Amygdala (tissue), 56 donors: ENCODE results near the gene FGFBP3.
"Not testable (repeated sequence)": the region's sequence is repeated elsewhere in the genome, so short reads cannot be mapped to it uniquely, and the experiment has no call there.

Experiments
- DNase-seq, 56 donors: peaks; one replicate each; lab custom pipeline; 2025; lab: John Stamatoyannopoulos, UW

FGFBP3 gene

DNA sequence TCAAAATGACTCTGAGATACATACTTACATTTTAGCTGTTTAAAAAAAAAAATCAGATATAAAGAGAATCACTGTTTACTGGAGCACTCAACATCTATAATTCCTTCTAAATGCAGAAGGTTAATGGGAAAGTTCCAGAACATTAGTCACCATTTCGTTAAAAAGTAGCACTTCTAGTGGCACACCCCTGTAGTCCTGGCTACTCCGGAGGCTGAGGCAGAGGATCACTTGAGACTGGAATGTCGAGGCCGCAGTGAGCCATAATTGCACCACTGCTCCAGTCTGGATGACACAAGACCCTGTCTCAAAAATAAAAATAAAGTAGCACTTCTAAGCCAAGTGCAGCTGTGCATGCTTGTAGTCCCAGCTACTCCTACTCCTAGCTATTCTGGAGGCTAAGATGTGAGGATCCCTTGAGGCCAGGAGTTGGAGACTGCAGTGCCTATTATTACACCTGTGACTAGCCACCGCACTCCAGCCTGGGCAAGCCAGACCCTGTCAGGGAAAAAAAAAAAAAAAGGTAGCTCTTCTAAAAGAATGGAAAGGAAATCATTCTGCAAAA lies 2.2 kb downstream of the FGFBP3 start:
- DNase-seq, result no peak

DNA sequence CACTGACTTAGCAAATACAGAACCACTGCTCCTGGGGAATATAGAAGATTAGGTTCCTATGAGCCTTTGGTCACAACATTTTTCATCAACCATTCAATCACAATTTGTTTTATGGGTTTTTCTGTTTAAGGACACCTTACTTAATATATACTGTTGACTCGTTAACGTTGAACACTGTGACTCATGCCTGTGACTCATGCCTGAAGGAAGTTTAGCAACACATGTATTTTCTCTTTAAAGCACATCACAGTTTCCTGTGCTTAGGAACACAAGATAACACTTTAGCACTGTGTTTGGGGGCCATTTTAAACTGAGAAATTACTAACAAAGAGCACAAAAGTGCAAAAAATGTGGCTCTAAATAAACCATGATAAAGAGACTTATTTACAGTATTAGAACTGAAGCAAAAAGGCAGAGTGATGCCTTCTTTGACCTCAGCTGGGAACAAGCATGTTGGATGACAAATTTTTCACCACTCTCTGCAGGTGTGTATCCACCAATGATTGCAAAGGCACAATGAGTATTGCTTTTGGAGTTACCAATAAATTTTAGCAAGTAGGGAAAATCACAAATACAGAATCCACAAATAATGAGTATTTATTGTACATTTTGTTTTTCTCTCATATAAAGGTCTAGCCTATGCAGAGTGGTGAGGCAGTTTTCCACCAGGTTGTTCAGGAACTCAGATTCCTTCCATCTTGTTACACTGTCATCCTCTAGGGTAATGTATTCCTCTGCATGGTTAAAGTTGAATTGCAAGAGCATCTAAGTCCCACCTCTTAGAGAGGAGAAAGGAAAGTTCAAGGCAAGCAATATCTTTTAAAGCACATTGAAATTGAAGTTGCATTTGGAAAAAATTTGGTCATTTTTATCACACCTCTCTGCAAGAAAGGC lies 7.3 kb downstream of the FGFBP3 start:
- DNase-seq, result peak in 2 of 56 donors; percentile 8 to 35

DNA sequence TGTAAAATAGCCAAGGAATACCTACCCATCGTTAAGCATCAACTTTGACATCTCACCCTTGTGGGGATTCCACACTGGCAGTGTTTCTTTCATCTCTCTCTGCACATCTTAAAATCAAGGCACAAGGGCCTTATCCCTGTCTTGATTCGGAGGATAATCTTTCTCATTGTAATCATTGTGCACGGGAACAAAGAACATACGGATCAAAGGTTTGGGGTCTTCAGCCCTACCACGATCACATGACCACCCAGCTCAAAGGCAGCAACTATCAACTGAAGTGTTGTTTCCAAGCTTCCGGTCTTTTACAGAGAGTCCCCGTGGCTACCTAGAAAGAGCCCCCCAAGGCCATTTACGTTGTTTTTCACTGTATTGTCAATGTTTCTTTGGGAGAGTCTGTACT lies 11.9 kb downstream of the FGFBP3 start:
- no peak for DNase-seq

DNA sequence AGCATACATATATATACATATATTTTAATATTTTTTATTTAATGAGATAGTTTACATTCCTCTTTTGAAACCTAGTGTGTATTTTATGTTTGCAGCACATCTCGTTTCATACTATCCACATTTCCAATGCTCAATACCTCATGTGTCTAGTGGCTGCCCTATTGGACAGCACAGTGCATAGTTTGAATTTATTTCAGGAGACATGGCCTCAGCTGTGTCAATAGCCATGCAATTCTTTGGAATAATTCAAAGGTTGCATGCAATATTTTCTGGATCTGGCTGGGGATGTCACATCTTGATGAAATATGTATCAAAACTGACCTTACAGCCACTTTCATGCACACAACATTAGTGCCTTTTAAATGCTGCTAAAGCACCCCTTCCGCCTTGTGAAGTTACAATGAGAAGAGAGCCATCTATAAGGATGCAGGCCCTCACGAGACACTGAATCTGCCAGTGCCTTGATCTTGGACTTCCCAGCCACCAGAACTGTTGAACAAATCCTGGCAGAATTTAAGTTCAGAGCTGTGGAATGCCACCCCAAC lies 13.0 kb downstream of the FGFBP3 start:
- no peak for DNase-seq

DNA sequence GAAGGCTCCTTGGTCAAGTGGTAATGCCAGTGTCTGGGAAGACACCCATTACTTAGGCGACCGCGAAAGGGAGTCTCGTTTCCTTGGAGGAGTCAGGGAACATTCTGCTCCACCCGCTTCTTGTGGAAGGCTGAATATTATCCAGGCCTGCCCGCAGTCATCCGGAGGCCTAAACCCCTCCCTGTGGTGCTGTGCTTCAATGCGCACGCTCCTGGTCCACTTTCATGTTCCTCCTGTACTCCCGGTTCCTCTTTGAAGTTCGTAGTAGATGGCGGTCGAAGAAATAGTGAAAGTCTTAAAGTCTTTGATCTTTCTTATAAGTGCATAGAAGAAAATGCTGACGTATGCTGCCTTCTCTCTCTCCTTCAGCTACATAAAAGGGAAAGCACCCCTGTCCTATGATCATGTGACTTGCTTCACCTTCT lies 15.0 kb downstream of the FGFBP3 start:
- DNase-seq, result not testable (repeated sequence)

DNA sequence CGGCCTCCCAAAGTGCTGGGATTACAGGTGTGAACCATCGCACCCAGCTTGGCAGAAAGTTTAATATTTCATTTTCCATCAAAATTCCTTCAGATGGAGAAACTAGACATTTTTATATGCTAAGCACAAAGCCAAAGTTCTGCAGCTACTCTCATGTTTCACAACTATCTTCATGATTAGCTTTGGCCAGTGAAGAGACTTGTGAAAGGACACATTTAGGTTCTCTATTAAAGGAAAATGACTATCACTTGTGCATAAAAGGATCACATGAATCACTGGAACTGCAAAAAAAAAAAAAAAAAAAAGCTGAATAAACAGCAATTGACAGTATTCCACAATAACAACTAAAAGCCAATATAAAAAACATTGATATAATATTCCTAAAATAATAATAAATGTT lies 16.2 kb downstream of the FGFBP3 start:
- DNase-seq, result no peak

DNA sequence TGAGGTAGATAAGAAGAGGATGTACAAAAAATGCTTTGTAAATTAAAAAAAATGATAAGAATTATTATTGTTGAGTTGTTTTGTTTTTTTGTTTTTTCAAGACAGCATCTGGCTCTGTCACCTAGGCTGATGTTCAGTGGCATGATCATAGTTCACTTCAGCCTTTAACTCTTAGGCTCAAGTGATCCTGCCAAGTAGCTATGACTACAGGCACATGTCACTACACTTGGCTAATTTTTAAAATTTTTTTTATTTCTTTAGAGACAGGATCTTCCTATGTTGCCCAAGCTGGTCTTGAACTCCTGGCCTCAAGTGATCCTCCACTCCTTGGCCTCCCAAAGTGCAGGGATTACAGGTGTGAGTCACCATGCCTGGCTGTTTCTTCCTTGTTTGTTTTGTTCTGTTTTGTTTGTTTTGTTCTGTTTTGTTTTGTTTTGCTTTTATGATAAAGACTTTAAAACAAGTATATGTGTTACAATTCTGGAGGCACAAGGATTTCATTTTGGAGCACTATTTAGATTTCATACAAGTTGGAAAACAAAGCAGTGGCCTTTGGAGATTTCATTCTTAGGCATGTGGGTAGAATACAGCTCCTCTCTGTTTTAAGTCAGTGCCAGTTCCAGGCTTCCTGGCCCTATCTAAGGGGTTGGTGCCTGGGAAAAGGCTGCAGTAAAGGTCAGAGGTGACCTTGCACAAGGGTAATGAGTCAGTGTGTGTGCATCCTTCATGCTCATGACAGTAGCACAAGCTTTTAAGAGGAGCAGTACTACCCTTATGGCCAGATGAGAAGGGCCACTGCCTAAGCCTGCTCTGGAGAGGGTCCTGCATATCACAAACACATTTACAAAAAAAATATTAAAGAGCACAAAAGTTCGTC lies 17.9 kb downstream of the FGFBP3 start:
- no peak for DNase-seq

DNA sequence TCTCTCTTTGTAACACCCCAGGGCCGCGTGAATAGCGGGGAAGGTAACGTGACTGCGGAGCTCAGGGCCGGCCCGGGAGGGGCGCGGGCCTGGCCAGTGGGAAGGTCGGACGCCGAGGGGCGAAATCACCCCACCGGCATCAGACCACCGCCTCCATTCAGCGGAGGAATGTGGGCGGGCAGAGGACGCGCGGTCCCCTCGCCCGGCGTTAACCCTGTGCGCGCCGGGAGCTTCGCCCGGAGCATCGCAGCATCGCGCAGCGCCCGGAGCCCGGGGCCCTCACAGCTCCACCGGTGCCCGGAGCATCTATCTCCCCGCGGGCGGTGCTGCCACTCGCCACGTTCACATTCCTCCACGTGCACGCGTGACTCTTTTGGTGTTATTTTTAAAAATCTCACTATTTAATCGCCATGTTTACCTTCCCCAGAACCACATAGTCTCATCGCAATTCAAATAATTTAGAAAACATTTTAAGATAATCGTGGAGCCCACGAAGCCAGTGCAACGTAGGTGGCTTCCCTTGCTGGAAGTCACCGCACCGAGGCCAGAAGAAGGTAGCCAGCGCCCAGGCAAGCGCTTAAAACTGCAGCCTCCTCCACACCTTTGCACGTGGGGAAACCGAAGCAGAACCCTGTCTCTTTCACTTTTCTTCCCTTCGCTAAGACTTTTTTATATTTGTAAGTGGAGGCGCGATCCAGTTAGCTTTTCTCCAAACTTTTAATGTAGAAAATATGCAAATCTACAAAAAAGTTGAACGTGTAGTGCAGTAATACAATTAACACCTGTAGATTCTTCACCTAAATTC lies 21.8 kb downstream of the FGFBP3 start:
- DNase-seq, result peak in 37 of 56 donors; percentile 7 to 66 (median 41)

DNA sequence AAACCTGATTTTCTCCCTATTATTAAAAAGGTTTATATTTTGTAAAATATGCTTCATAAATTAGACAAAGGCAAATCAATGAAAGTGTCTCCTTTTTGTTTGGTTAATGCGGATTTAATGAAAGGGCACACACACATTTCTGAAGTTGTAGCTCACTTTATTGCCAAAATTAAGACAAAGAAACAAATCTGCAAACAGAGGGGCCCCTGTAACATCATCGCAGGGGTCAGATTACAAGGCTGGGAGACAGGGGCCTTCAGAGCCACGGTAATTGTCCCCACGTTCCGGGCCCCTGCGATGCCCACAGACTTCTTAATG lies 22.4 kb downstream of the FGFBP3 start:
- DNase-seq, result no peak

DNA sequence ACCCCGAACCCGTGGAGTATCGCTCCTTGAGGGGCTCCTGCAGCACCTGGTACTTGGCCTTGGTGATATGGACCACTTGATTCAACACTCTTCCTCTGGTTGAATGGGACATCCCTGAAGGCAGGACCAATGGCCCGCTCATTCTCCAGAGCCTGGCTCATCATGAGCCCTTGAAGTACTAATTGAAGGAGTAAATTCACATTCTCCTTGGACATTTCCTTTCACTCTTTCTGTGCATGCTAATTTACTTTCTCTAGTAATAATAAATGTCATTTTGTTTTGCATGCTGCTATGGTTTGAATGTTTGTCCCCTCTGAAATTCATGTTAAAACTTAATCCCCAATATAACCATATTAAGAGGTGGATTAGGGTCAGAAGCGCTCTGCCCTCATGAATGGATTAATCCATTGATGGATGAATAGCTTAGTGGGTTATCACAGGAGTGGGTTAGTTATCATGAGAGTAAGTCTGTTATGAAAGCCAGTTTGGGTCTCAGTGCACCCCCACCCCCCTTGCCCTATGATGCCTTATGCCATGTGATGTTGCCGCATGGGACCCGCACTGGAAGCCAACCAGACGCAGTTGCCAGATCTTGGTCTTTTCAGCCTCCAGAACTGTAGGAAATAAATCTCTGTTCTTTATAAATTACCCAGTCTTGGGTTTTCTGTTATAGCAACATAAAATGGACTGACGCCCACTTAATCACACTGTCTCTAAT lies 23.8 kb downstream of the FGFBP3 start:
- DNase-seq, result no peak

DNA sequence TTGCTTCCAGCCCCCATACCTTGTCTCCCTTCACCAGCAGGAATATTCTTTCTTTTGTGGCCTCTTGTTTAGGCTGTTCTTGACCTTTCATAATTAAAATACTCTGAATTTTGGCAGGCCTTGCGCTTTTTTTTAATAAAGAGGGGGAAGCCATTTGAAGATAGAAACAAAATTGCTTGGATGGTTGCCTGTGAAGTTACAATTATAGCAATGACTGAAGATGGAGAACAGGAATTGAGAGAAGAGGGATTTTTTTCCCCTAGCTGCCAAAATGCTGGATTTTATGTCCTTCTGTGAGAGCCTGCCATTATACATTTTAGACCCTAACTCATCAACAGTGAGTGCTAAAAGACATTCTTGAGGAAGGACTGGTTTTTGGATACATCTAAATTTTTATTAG lies 24.8 kb downstream of the FGFBP3 start:
- DNase-seq, result no peak

DNA sequence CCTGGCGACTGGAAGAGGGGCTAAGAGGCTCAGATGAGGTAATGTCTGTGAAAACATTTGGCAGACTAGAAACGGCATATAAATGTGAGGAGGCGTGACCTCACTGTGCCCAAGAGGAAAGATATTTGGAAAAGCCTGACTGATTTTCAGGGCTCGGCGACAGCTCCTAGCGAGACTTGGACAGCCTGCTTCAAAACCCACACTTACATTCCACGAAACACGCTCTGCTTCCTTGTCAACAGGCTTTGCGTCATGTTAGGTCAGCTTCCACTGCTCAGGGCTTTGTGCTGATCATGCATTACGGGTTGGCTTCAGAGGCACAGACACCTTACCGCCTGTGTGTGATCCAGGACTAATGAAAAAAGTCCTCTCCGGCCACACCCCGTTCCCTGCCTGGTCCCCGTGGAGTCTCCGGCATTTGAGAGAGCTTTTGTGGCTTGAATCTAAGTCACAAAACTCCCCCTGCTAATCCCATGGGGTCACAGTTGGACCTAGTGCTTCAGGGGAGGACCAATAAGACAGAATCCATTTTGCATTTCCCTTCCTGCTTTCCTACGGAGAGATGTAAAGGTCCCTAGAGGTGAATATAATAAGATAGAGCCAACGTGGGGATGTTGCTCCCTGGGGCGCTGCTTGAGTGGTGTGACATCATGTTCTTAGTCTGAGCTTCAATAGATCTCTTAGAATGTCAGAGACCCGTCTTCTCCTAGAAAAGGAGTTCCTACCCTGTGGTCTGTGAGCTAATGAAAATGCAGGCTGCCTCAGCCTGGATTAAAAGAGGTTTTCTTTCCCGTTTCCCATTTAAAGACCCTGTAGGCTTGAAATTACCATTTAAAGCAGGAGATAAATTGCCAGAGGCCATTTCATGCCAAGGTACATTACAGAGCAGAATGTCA lies 25.5 kb downstream of the FGFBP3 start:
- DNase-seq, result peak in 12 of 56 donors; percentile 7 to 50 (median 20)

DNA sequence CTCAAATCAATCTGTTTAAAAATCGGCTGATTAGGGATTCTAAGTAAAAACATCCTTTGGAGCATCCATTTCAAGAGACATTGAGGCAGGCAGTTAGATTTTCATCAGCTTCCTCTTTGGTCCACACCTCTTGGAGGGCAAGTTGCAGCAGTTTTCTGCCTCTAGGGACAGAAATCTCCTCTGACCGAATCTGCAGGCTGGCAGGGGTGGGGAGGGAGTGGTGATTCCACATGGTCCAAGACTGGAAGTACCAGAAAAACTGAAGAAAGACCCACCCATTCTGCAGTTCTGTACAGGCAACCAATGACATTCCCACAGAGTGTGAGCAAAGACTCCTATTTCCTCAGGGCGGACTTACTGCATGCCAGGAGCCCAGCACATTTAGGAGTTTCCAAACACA lies 29.0 kb downstream of the FGFBP3 start:
- DNase-seq, result no peak

DNA sequence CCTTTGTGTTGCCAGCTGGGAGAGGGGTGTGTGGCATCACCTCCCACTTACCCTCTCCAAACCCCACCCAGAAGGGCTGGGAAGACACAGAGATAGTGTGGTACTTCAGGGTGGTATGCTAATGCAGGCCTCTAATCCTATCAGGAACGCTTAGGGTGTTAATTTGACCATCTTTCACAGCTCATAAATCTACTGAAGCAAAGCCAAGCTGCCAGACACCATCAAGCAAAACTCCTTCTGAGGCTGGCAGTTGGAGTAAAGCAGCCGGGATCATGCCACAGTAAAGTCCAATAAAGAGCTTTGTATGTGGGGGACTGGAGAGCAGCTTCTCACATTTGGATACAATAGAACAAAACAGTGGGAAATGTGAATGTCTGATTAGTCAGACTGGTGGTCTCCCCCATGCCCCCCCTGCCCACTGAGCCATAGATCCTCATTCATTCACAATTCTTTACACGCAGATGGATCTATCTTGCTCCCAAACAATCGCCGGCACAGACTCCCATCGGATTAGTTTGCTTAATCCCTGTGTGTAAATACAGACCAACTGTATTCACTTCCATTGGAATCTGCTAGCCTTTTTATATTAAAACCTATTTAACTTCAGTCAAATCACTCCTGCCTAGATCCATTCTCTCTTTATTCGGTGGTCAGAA lies 29.6 kb downstream of the FGFBP3 start:
- no peak for DNase-seq

DNA sequence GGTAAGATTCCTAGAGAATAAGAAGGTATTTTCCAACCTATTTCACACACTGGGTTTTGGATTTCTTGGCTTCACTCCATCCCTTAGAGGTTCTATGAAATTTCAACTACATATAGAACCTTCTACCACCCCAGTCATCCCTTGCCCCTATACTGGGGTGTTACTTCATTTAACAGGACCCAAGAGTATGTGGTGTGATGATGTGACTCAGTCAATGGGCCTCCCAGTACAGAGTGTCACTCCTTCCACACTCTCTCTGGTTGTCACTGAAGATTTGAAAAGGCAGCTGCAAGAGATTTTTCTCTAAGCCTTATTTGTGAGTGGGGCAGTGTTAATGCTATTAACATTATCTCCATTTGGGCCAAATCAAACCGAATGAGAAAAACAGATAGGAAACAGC lies 33.5 kb downstream of the FGFBP3 start:
- DNase-seq, result no peak

DNA sequence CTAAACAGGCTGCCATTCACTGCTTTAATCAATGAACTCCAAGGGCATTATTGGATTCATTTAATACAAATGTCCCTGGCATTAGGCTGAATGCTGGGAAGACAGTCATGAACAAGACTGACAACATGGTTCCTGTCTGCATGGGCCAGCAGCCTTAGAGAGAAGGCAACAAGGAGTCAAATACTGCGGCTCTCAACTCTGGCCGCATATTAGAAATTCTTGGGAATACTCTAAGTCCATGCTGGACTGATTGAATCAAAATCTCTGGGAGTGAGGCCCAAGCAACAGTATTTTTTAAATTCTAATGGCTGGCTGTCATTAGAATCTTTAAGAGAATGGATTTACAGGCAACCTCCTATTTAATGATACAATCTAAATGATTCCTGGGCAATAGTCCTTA lies 34.1 kb downstream of the FGFBP3 start:
- DNase-seq, result no peak

DNA sequence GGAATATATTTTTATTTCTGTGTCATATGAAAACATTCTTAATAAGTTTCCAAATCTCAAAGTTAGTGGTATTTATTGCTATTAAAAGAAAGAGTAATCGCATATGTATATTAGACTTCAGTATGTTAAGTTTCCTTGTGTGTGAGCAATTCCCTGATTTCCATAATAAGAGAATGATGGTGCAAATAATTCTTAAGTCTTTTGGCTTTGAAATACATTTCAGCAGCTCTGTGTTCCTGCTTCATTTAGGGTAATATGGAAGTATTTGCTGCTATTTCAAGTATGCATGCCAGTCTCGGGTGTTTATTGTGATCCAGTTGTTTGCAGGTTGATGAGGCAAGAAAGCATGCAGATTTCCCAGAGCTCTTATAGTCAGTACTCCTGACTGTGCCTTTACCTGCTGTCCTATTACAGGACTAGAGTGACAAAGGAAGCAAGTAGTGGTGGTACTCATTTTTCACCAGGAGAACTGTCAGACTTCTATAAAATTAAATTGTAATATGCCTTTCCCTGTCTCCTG lies 43.7 kb downstream of the FGFBP3 start:
- DNase-seq, result no peak

DNA sequence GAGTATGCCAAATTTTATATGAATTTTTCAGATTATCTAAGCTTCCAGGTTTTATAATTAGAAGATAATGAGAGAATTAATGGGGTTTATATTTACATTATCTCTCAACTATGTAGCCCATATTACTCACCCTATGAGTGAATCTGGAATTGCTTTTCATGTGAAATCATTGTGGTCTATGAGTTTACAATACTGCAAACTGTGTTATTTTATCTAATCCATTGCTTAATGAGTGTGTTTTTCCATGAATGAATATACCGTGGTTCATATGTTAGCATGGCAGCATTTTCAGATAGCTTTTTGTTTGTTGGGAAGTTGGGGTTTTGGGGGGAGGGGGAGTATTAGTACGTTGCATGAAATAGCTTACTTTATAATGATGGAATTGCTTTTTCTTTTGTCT lies 44.5 kb downstream of the FGFBP3 start:
- no peak for DNase-seq
